ENCODE results near the gene MAPK14. TPM values are rescaled to one million over a fixed set of nuclear protein-coding genes. Genes with fewer than 3 reads are reported as not detected.
A peak's percentile ranks its signal among the peaks of the same experiment; 100 is the strongest.
"Not testable (repeated sequence)": the region's sequence is repeated elsewhere in the genome, so short reads cannot be mapped to it uniquely, and the experiment has no call there.

Gene MAPK14
- total RNA-seq, 1 donor from 2014 or later, result 29.3 TPM

GRCh38 chr6:36088204-36088603, 60.6 kb downstream of the MAPK14 start:
- intact Hi-C loops (cut with DNase I); ATAC-seq (ENCODE audit: poor library complexity); DNase-seq: not testable (repeated sequence)

GRCh38 chr6:36089048-36089447, 61.4 kb downstream of the MAPK14 start:
- no peak for ATAC-seq (ENCODE audit: poor library complexity)
- intact Hi-C loops (cut with DNase I), result no loop called here

GRCh38 chr6:36094238-36094637, 66.6 kb downstream of the MAPK14 start:
- DNase-seq, result no peak
- intact Hi-C loops (cut with DNase I), result no loop called here
- ATAC-seq (ENCODE audit: poor library complexity), result no peak

More at GRCh38 chr6:36089048-36089447, 61.4 kb downstream of the MAPK14 start:
- no peak for DNase-seq

GRCh38 chr6:36094753-36095496, 67.3 kb downstream of the MAPK14 start:
- ATAC-seq (ENCODE audit: poor library complexity) (peak; percentile 93), DNase-seq (peak; percentile 91)
- intact Hi-C loops (cut with DNase I), result loop anchor here (1.0 kb wide), 1 partner anchor 68 kb away; the partner anchor contains the start of gene MAPK14

- ATAC-seq (ENCODE audit: poor library complexity) (no peak), DNase-seq (no peak)
- intact Hi-C loops (cut with DNase I), result loop anchor here (1.0 kb wide), 1 partner anchor 68 kb away; the partner anchor contains the start of gene MAPK14
These were observed 68.1 kb downstream of the MAPK14 start for GRCh38 chr6:36095497-36096391.

- DNase-seq, result no peak
- ATAC-seq (ENCODE audit: poor library complexity), result no peak
- intact Hi-C loops (cut with DNase I), result no loop called here
These were observed 70.8 kb downstream of the MAPK14 start for GRCh38 chr6:36098253-36098919.

- intact Hi-C loops (cut with DNase I), result no loop called here
- ATAC-seq (ENCODE audit: poor library complexity) (peak; percentile 68), DNase-seq (no peak)
These were observed 71.5 kb downstream of the MAPK14 start for GRCh38 chr6:36098920-36099647.

- ATAC-seq (ENCODE audit: poor library complexity), result peak; percentile 39
- intact Hi-C loops (cut with DNase I), result no loop called here
- DNase-seq, result no peak
These were observed 72.4 kb downstream of the MAPK14 start for GRCh38 chr6:36099869-36100483.

- DNase-seq (no peak), ATAC-seq (ENCODE audit: poor library complexity) (no peak)
- intact Hi-C loops (cut with DNase I), result no loop called here
These were observed 74.1 kb downstream of the MAPK14 start for GRCh38 chr6:36101691-36102090.

GRCh38 chr6:36102853-36103252, 75.2 kb downstream of the MAPK14 start:
- intact Hi-C loops (cut with DNase I), result no loop called here
- ATAC-seq (ENCODE audit: poor library complexity) (no peak), DNase-seq (no peak)

GRCh38 chr6:36104836-36105235, 77.2 kb downstream of the MAPK14 start:
- intact Hi-C loops (cut with DNase I), result no loop called here
- DNase-seq, result no peak
- peak; percentile 67 for ATAC-seq (ENCODE audit: poor library complexity)

GRCh38 chr6:36109092-36109491, 81.5 kb downstream of the MAPK14 start:
- intact Hi-C loops (cut with DNase I), result no loop called here
- ATAC-seq (ENCODE audit: poor library complexity) (no peak), DNase-seq (no peak)

- intact Hi-C loops (cut with DNase I), result no loop called here
- DNase-seq, result no peak
- no peak for ATAC-seq (ENCODE audit: poor library complexity)
These were observed 82.4 kb downstream of the MAPK14 start for GRCh38 chr6:36110050-36110449.

- DNase-seq (no peak), ATAC-seq (ENCODE audit: poor library complexity) (no peak)
- intact Hi-C loops (cut with DNase I), result no loop called here
These were observed 83.3 kb downstream of the MAPK14 start for GRCh38 chr6:36110863-36111262.

GRCh38 chr6:36111526-36111925, 83.9 kb downstream of the MAPK14 start:
- intact Hi-C loops (cut with DNase I), result no loop called here
- ATAC-seq (ENCODE audit: poor library complexity) (no peak), DNase-seq (no peak)

- DNase-seq (no peak), ATAC-seq (ENCODE audit: poor library complexity) (no peak)
- intact Hi-C loops (cut with DNase I), result no loop called here
These were observed 85.4 kb downstream of the MAPK14 start for GRCh38 chr6:36113049-36113448.

- ATAC-seq (ENCODE audit: poor library complexity) (no peak), DNase-seq (no peak)
- intact Hi-C loops (cut with DNase I), result no loop called here
These were observed 86.1 kb downstream of the MAPK14 start for GRCh38 chr6:36113703-36114102.

- no peak for DNase-seq
- intact Hi-C loops (cut with DNase I), result no loop called here
These were observed 87.3 kb downstream of the MAPK14 start for GRCh38 chr6:36114798-36115408.

More at GRCh38 chr6:36114798-36115408, 87.3 kb downstream of the MAPK14 start:
- no peak for ATAC-seq (ENCODE audit: poor library complexity)
